Measurements from ENCODE around the gene SPINK13.
"Not testable (repeated sequence)": the region's sequence is repeated elsewhere in the genome, so short reads cannot be mapped to it uniquely, and the experiment has no call there.

The SPINK13 gene

DNA sequence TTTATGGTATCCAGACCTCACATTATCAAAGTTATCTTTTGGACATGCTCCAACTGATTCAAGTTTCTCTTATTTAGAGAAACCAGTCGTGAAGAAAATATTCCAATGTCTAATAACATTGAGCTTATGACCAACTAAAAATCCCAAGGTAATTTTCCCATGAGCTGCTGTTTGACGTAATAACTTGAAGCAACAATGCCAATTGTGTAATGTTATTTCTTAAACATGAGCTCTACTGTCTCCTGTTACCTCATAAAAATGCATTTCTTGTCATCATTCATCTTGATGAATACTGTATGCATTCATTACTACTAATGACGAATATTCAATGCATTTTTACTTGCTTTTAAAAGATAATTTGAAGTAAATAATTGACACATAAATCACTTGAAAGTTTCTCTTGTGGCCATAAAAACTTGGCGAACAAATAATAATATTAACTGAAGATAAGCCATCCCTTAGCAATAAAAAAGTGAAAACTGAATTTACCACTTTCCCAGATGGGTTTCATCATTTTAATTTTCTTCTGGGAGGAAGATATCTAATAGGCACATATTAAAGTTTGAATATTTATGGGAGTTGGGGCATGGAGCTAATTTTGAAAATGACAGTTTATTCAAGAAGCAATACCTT is 30.7 kb upstream of the SPINK13 start:
- TF ChIP-seq, protein P1, sequence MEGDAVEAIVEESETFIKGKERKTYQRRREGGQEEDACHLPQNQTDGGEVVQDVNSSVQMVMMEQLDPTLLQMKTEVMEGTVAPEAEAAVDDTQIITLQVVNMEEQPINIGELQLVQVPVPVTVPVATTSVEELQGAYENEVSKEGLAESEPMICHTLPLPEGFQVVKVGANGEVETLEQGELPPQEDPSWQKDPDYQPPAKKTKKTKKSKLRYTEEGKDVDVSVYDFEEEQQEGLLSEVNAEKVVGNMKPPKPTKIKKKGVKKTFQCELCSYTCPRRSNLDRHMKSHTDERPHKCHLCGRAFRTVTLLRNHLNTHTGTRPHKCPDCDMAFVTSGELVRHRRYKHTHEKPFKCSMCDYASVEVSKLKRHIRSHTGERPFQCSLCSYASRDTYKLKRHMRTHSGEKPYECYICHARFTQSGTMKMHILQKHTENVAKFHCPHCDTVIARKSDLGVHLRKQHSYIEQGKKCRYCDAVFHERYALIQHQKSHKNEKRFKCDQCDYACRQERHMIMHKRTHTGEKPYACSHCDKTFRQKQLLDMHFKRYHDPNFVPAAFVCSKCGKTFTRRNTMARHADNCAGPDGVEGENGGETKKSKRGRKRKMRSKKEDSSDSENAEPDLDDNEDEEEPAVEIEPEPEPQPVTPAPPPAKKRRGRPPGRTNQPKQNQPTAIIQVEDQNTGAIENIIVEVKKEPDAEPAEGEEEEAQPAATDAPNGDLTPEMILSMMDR (IDR thresholded peaks at IDR 0.05; ENCODE audit: insufficient read depth, low read depth, low read length, missing control alignments), result no peak
- no peak for DNase-seq (ENCODE audit: low read depth)
- no peak overlapping the region for H3K4me3 ChIP-seq (ENCODE audit: low read depth, low read length)

DNA sequence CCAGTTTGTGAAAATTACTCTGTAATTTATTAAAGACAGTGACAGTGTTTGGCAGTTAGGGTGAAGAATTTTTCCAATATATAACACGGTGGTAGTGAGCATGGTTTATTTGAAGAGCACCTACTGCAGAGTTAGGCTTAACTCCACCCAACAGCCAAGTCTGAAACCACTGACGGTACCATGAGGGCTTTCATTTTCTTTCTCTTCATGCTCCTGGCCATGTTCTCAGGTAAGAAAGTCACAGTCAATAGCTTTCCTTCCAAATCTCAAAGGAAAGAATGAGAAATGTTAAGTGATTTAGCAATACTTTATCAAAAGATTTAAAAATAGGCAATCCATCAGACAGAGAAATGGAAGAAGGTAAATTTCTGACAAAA is 30.2 kb upstream of the SPINK13 start, which contains the start of gene MARCOL:
MARCOL (plus strand) TSS at position 108 of the 377 bp plus-strand sequence; CDS start at position 181, 73 bp downstream.
- TF ChIP-seq, protein P1 (IDR thresholded peaks at IDR 0.05; ENCODE audit: insufficient read depth, low read depth, low read length, missing control alignments), result no peak
- no peak within 1 kb of the TSS for H3K4me3 ChIP-seq (ENCODE audit: low read depth, low read length)
- DNase-seq (ENCODE audit: low read depth), result no peak

DNA sequence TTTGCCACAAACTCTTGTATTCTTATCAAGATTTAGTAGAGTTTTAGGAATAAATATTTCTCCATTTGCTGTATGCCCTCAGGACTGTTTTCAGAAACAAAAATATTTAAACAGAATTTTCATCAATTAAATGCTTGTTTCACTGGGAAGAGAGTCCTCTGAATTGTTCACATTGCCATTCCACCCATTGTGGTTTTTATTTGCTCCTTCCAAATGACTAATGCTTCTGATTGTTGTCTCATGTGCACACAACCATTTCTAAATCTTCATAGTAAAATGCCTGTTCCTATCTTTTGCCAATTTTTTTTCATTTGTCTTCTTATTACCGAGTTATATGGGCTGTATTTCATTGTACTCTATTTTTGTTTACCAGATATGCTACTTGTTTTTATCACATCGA is 19.7 kb upstream of the SPINK13 start:
- H3K4me3 ChIP-seq (ENCODE audit: low read depth, low read length), result no peak overlapping the region
- DNase-seq (ENCODE audit: low read depth), result no peak
- TF ChIP-seq, protein P1 (IDR thresholded peaks at IDR 0.05; ENCODE audit: insufficient read depth, low read depth, low read length, missing control alignments), result no peak

DNA sequence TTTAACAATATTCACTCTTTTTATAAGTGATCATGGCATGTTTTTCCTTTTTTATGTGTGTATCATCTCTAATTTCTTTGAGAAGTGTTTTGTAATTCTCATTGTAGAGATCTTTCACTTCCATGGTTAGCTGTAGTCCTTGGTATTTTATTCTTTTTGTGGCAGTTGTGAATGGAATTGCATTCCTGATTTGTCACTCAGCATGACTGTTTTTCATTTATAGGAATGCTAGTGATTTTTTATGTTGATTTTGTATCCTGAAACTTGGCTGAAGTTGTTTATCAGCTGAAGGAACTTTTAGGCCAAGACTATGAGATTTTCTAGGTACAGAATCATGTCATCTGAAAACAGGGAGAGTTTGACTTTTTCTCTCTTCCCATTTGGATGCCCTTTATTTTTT is 13.1 kb upstream of the SPINK13 start:
- DNase-seq (ENCODE audit: low read depth), result no peak
- TF ChIP-seq, protein P1 (IDR thresholded peaks at IDR 0.05; ENCODE audit: insufficient read depth, low read depth, low read length, missing control alignments), result no peak
- no peak overlapping the region for H3K4me3 ChIP-seq (ENCODE audit: low read depth, low read length)

DNA sequence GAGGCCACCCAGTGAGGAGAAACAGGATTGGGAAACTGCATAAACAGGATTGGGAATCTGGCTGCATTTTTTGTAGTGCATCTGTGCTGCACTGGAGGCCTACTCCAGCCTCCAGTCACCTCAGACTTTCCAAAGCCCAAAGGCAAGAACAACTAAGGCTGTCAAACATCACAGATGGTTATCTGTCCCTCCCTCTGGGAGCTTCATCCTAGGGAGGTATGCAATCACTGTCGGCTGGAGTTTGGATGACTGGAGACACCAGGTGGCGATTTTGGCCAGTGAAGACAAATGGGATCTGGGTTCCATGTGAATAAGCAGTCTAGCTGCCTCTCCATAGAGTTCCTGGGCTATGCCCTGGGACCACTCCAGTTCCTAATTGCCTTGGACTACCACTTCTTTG is 9.3 kb upstream of the SPINK13 start:
- DNase-seq (ENCODE audit: low read depth), result no peak
- H3K4me3 ChIP-seq (ENCODE audit: low read depth, low read length), result no peak overlapping the region
- TF ChIP-seq, protein P1 (IDR thresholded peaks at IDR 0.05; ENCODE audit: insufficient read depth, low read depth, low read length, missing control alignments), result no peak

DNA sequence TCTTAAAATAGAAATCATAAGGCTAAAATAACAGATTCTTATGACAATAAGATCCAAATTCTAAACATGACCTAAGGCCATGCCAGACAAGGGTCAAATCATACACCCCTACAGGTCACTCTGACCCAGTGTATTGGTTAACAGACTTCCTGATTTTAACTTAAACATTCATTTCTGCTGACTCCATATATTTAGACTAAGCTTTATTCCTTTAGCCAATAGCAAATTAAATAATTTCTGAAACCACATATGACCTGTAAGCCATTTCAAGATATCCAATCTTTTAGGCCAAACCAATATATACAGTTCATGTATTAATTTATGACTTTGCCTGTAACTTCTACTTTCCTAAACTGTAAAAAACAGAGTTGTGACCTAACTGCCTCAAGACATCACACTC is 7.4 kb upstream of the SPINK13 start:
- TF ChIP-seq, protein P1 (IDR thresholded peaks at IDR 0.05; ENCODE audit: insufficient read depth, low read depth, low read length, missing control alignments), result no peak
- DNase-seq (ENCODE audit: low read depth), result no peak
- H3K4me3 ChIP-seq (ENCODE audit: low read depth, low read length), result no peak overlapping the region

DNA sequence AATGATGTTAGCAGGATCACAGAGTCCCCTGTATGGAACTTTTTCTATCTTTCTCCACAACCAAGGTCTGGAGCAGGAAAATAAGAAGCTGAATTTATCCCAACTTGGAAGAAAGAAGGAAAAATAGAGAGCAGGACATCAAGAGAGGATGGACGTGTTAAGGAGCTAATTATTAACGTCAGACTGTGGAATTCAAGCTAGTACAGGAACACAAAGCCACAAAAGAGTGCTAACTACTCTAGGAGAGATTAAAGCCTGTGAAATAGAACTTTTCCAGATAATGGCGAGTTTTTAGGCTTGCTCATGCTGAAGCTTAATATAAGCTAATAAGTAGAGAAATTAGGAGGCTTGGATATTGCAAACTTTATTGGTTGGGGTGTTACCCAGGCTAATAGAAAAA is 632 bp upstream of the SPINK13 start:
- H3K4me3 ChIP-seq (ENCODE audit: low read depth, low read length), result no peak overlapping the region
- TF ChIP-seq, protein P1 (IDR thresholded peaks at IDR 0.05; ENCODE audit: insufficient read depth, low read depth, low read length, missing control alignments), result no peak
- no peak for DNase-seq (ENCODE audit: low read depth)

DNA sequence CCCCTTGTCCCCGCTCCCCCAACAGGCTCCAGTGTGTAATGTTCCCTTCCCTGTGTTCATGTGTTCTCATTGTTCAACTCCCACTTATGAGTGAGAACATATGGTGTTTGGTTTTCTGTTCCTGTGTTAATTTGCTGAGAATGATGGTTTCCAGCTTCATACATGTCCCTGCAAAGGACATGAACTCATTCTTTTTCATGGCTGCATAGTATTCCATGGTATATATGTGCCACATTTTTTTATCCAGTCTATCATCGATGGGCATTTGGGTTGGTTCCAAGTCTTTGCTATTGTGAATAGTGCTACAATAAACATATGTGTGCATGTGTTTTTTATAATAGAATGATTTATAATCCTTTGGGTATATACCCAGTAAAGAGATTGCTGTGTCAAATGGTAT is 6.5 kb downstream of the SPINK13 start:
- not testable (repeated sequence) for DNase-seq (ENCODE audit: low read depth); H3K4me3 ChIP-seq (ENCODE audit: low read depth, low read length)

DNA sequence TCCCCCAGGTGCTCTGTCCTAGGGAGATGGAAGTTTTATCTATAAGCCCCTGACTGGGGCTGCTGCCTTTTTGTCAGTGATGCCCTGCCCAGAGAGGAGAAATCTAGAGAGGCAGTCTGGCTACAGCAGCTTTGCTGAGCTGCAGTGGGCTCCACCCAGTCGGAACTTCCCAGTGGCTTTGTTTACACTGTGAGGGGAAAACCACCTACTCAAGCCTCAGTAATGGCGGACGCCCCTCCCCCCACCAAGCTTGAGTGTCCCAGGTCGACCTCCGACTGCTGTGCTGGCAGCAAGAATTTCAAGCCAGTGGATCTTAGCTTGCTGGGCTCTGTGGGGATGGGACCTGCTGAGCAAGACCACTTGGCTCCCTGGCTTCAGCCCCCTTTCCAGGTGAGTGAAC is 12.3 kb downstream of the SPINK13 start:
- H3K4me3 ChIP-seq (ENCODE audit: low read depth, low read length), result not testable (repeated sequence)
- peak; percentile 38 for DNase-seq (ENCODE audit: low read depth)

DNA sequence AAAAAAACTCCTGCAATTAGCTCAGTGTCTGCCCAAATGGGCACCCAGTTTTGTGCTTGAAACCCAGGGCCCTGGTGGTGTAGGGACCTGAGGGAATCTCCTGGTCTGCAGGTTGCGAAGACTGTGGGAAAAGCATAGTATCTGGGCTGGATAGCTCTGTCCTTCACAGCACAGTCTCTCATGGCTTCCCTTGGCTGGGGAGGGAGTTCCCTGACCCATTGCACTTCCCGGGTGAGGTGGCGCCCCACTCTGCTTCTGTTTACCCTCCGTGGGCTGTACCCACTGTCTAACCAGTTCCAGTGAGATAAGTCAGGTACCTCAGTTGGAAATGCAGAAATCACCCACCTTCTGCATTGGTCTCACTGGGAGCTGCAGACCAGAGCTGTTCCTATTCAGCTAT is 12.7 kb downstream of the SPINK13 start:
- H3K4me3 ChIP-seq (ENCODE audit: low read depth, low read length), result not testable (repeated sequence)
- DNase-seq (ENCODE audit: low read depth), result peak; percentile 11
